HepG2 (cell line): ENCODE data around the gene DOP1B. TPM values are rescaled to one million over a fixed set of nuclear protein-coding genes. Genes with fewer than 3 reads are reported as not detected.

Experiments used
- ATAC-seq: fragments of 200-7000 bp; cut with Tn5 transposase; 3 replicates; pipeline ENCODE4 v1.9.1; 2020; ENCODE audit warnings: mild to moderate bottlenecking, moderate library complexity
- BruUV-seq: library from RNA; stranded (reverse); fragments of 400-500 nt; replicated peaks from 2 replicates; lab custom pipeline; 2021; lab: Mats Ljungman, UMichigan
- CTCF ChIA-PET: fragments of 300-600 bp; formaldehyde crosslinking; extraction: SDS; loops from one replicate; lab custom pipeline; 2021; ENCODE audit warnings: low total read pairs, inconsistent platforms, low intra/inter-chr PET ratio; lab: Yijun Ruan, JAX
- POLR2A ChIA-PET: fragments of 350-600 bp; sonication (Branson Sonifier 250); formaldehyde crosslinking; loops from one replicate; lab custom pipeline; 2020; ENCODE audit warnings: antibody characterized with exemption, inconsistent platforms; lab: Yijun Ruan, JAX
- DNase-seq: peaks from one replicate; pipeline ENCODE4 v3.0.0-alpha.2; 2015; ENCODE audit warnings: low spot score
- FAIRE-seq: peaks from 3 replicates; lab custom pipeline; 2011; peaks lifted over from hg19 to GRCh38; lab: Jason Lieb, UNC
- H2AFZ ChIP-seq: one replicate; pipeline ENCODE4 v1.6.1; 2011; ENCODE audit warnings: low read length, inconsistent platforms
- H3K27ac ChIP-seq: fragments of 300-600 bp; 3 replicates; pipeline ENCODE4 v1.8.0; 2011; ENCODE audit warnings: mixed run types, mild to moderate bottlenecking, mixed read lengths, low read length, inconsistent platforms; ENCODE audit not compliant: insufficient read depth; ENCODE audit errors: extremely low read length
- H3K27me3 ChIP-seq, 2 experiments: fragments of 200-600 bp in 1 of 2; 2 replicates in 1 of 2; 3 replicates in 1 of 2; pipeline versions ENCODE4 v1.6.0 to v1.8.0; 2011; ENCODE audit warnings: low read length in 2 of 2, mild to moderate bottlenecking in 2 of 2, moderate library complexity in 2 of 2, inconsistent platforms in 1 of 2; ENCODE audit not compliant: insufficient read depth in 2 of 2, control insufficient read depth in 1 of 2
- H3K36me3 ChIP-seq, 2 experiments: fragments of 200-600 bp in 1 of 2; replicated peaks in 1 of 2; 2 replicates in 1 of 2; 3 replicates in 1 of 2; pipeline versions ENCODE4 v1.5.1 to v1.8.0; 2011; ENCODE audit warnings: low read length in 2 of 2, inconsistent platforms in 1 of 2; ENCODE audit not compliant: insufficient read depth in 2 of 2, control insufficient read depth in 1 of 2
- H3K4me1 ChIP-seq: 2 replicates; pipeline ENCODE4 v1.5.1; 2012; ENCODE audit warnings: low read length, inconsistent platforms; ENCODE audit not compliant: insufficient read depth
- H3K4me2 ChIP-seq: 2 replicates; pipeline ENCODE4 v1.6.0; 2011; ENCODE audit warnings: low read depth, low read length, inconsistent platforms
- H3K4me3 ChIP-seq, 3 experiments: fragments of 200-600 bp in 1 of 3; sonication (generic), shearing (Covaris generic) in 1 of 3; replicated peaks in 1 of 3; 2 replicates each; pipeline ENCODE4 v1.5.1; 2011 to 2016; ENCODE audit warnings: low read length in 3 of 3, inconsistent platforms in 2 of 3, low read depth in 2 of 3, mild to moderate bottlenecking in 2 of 3, control low read depth in 1 of 3, mixed read lengths in 1 of 3; ENCODE audit not compliant: insufficient read depth in 1 of 3
- H3K79me2 ChIP-seq: one replicate; pipeline ENCODE4 v1.6.1; 2011; ENCODE audit warnings: low read length, inconsistent platforms; ENCODE audit not compliant: insufficient read depth
- H3K9ac ChIP-seq: 2 replicates; pipeline ENCODE4 v1.6.0; 2011; ENCODE audit warnings: mild to moderate bottlenecking, low read depth, low read length, inconsistent platforms; ENCODE audit not compliant: insufficient read depth
- H3K9me3 ChIP-seq: 2 replicates; pipeline ENCODE4 v1.5.1; 2012; ENCODE audit warnings: mild to moderate bottlenecking, low read length
- H4K20me1 ChIP-seq: 2 replicates; pipeline ENCODE4 v1.6.0; 2011; ENCODE audit warnings: inconsistent platforms, mild to moderate bottlenecking, low read length, moderate library complexity; ENCODE audit not compliant: insufficient read depth
- ELF1 ChIP-seq: sonication (generic); formaldehyde crosslinking; IDR thresholded peaks from 2 replicates; pipeline ENCODE4 v1.4.0; 2020; ENCODE audit warnings: missing genetic modification reagents
- EP300 ChIP-seq, 3 experiments: sonication (generic) in 1 of 3; formaldehyde crosslinking in 1 of 3; IDR thresholded peaks; 2 replicates each; pipeline versions ENCODE4 v1.5.1 to v1.6.1; 2011 to 2020; ENCODE audit warnings: low read depth in 2 of 3, low read length in 2 of 3, borderline replicate concordance in 1 of 3, improper control_type of control experiment in 1 of 3, mild to moderate bottlenecking in 1 of 3, missing genetic modification reagents in 1 of 3, moderate library complexity in 1 of 3
- ETS1 ChIP-seq: sonication (generic); formaldehyde crosslinking; IDR thresholded peaks from 2 replicates; pipeline ENCODE4 v1.4.0; 2020; ENCODE audit warnings: missing genetic modification reagents
- FLYWCH1 ChIP-seq: sonication (generic); formaldehyde crosslinking; IDR thresholded peaks from 2 replicates; pipeline ENCODE4 v1.8.1; 2023; ENCODE audit warnings: mild to moderate bottlenecking, missing genetic modification reagents
- GZF1 ChIP-seq: sonication (generic); formaldehyde crosslinking; IDR thresholded peaks from 2 replicates; pipeline ENCODE4 v1.5.1; 2020; ENCODE audit warnings: mild to moderate bottlenecking, missing genetic modification reagents
- HMG20B ChIP-seq: conservative IDR thresholded peaks from 2 replicates; pipeline ENCODE4 v1.6.1; 2016; ENCODE audit warnings: missing genetic modification reagents, missing compliant biosample characterization
- JARID2 ChIP-seq: sonication (generic); formaldehyde crosslinking; IDR thresholded peaks from 2 replicates; pipeline ENCODE4 v1.8.1; 2023; ENCODE audit warnings: missing genetic modification reagents, inconsistent platforms; ENCODE audit not compliant: insufficient replicate concordance
- MEF2D ChIP-seq: sonication (generic); formaldehyde crosslinking; IDR thresholded peaks from 2 replicates; pipeline ENCODE4 v1.5.1; 2020; ENCODE audit warnings: mild to moderate bottlenecking, missing genetic modification reagents
- MLX ChIP-seq: IDR thresholded peaks from 2 replicates; pipeline ENCODE4 v1.6.1; 2016
- PAF1 ChIP-seq: IDR thresholded peaks from 2 replicates; pipeline ENCODE4 v1.6.1; 2016; ENCODE audit warnings: missing genetic modification reagents, missing compliant biosample characterization
- POGZ ChIP-seq: sonication (generic); formaldehyde crosslinking; IDR thresholded peaks from 2 replicates; pipeline ENCODE4 v1.4.0; 2020; ENCODE audit warnings: mild to moderate bottlenecking, missing genetic modification reagents
- POLR2G ChIP-seq: fragments of 200-400 bp; formaldehyde crosslinking; IDR thresholded peaks from 2 replicates; pipeline ENCODE4 v1.6.1; 2018; ENCODE audit warnings: mild to moderate bottlenecking, low read depth, low read length, moderate library complexity
- UBTF ChIP-seq: sonication (generic); formaldehyde crosslinking; IDR thresholded peaks from 2 replicates; pipeline ENCODE4 v1.4.0; 2020; ENCODE audit warnings: mild to moderate bottlenecking, missing genetic modification reagents
- ZBTB49 ChIP-seq: sonication (generic); formaldehyde crosslinking; IDR thresholded peaks from 2 replicates; pipeline ENCODE4 v1.4.0; 2020; ENCODE audit warnings: missing genetic modification reagents, borderline replicate concordance
- ZNF10 ChIP-seq: sonication (generic); formaldehyde crosslinking; IDR thresholded peaks from 2 replicates; pipeline ENCODE4 v1.4.0; 2020; ENCODE audit warnings: mild to moderate bottlenecking, low read depth, missing genetic modification reagents, borderline replicate concordance
- ZNF337 ChIP-seq: sonication (generic); formaldehyde crosslinking; IDR thresholded peaks from 2 replicates; pipeline ENCODE4 v1.5.1; 2020; ENCODE audit warnings: missing genetic modification reagents, low read depth, mild to moderate bottlenecking, borderline replicate concordance
- ZNF629 ChIP-seq: sonication (generic); formaldehyde crosslinking; conservative IDR thresholded peaks from 2 replicates; pipeline ENCODE4 v1.5.0; 2020; ENCODE audit warnings: missing genetic modification reagents
- ZNF652 ChIP-seq: IDR thresholded peaks from 2 replicates; pipeline ENCODE4 v1.6.1; 2016; ENCODE audit warnings: low read depth, borderline replicate concordance
- WGBS: methylation state at CpG from one replicate; pipeline ENCODE4 v1.1.6; 2017; ENCODE audit warnings: low lambda C conversion rate; 5-methylcytosine and 5-hydroxymethylcytosine counted together
- in situ Hi-C: cut with HindIII; loops from 2 replicates; pipeline ENCODE4 v1.10.0; 2017; ENCODE audit warnings: low pct_unique_long_range_greater_than_20kb; ENCODE audit not compliant: extremely low pct_ligation_motif_present
- intact Hi-C: fragments of 100-400 bp; cut with micrococcal nuclease; formaldehyde crosslinking; loops from one replicate; pipeline ENCODE4 v1.10.0; 2022; ENCODE audit not compliant: unreplicated experiment
- polyA plus RNA-seq, 8 experiments: library from polyadenylated mRNA; depleted of rRNA in 3 of 8; stranded (reverse) in 7 of 8; unstranded in 1 of 8; fragments of >200 nt; fragmentation: Illumina TruSeq in 4 of 8; extraction: Trizol in 4 of 8; gene quantifications; 2 replicates each; pipeline versions ENCODE4 v1.2.1 to v1.2.3, GENCODE V29; 2011 to 2016; ENCODE audit warnings: low read depth in 4 of 8, missing spikeins in 1 of 8, mixed read lengths in 1 of 8; ENCODE audit not compliant: insufficient read depth in 1 of 8
- total RNA-seq, 5 experiments: library from RNA; depleted of rRNA; stranded (reverse); fragments of >200 nt; fragmentation: Illumina TruSeq; extraction: Trizol; gene quantifications; 2 replicates each; pipeline ENCODE4 v1.2.3, GENCODE V29; 2016; ENCODE audit warnings: low read depth in 1 of 5

DOP1B gene
- total and polyA plus RNA-seq, 2 of the 13 experiments (the other 11 are each of a cell fraction or from before 2014, with no cell fraction given): 2.8 to 3.2 TPM

- DNase-seq: peak; percentile 50
- in situ Hi-C loops: no loop called here
- peak overlapping the region; percentile 9 for H3K27ac ChIP-seq
- no peak for TF ChIP-seq PAF1
- TF ChIP-seq ZNF10 (CRISPR knock-in tag): no peak
- TF ChIP-seq ZNF629 (CRISPR knock-in tag): no peak
- TF ChIP-seq UBTF (CRISPR knock-in tag): no peak
- TF ChIP-seq ETS1 (CRISPR knock-in tag): no peak
- no peak for TF ChIP-seq ZNF652 (CRISPR knock-in tag)
- no peak for TF ChIP-seq POLR2G
- TF ChIP-seq EP300 (IDR thresholded peaks at IDR 0.05; ENCODE audit: low read depth in 2 of 2, low read length in 2 of 2): no peak; a peak in 1 of 4 replicates
- no peak for TF ChIP-seq EP300 (CRISPR knock-in tag; IDR thresholded peaks at IDR 0.05; ENCODE audit: borderline replicate concordance)
- TF ChIP-seq MEF2D: no peak
- no peak for TF ChIP-seq ZBTB49
- no peak for TF ChIP-seq ZNF337 (CRISPR knock-in tag)
- no peak for TF ChIP-seq JARID2
- peak; percentile 41; the same call in 1 of the 2 replicates for TF ChIP-seq MLX
- TF ChIP-seq HMG20B (CRISPR knock-in tag): no peak
- no peak for TF ChIP-seq POGZ (CRISPR knock-in tag)
- TF ChIP-seq FLYWCH1: no peak
- TF ChIP-seq ELF1 (CRISPR knock-in tag): no peak
- no peak for TF ChIP-seq GZF1 (CRISPR knock-in tag)
These were observed 31.6 kb downstream of the DOP1B start for GRCh38 chr21:36188081-36188681.

More at GRCh38 chr21:36188081-36188681, 31.6 kb downstream of the DOP1B start:
- Histone ChIP-seq H4K20me1 (no peaks in the 10 kb centered on the region), H3K4me2 (0 out of 2 replicates have a peak overlapping the region, but pooled peaks have one; percentile 2), H3K9me3 (no peaks in the 10 kb centered on the region), H3K4me1 (peaks cover 16% of the 10 kb centered on the region), H3K4me3 (no peak overlapping the region), H2AFZ (no peak overlapping the region), H3K9ac (no peak overlapping the region), H3K27me3 (no peaks in the 10 kb centered on the region), H3K36me3 (no peaks in the 10 kb centered on the region; a peak in 1 of 5 replicates), H3K79me2 (no peaks in the 10 kb centered on the region)
- FAIRE-seq (no peak), ATAC-seq (peak; percentile 88)
- ChIA-PET CTCF (interaction anchor here (1.4 kb wide), 1 partner anchor 35 kb away, joined by 6 read pairs; no protein-coding TSS in a partner anchor), POLR2A (interaction anchor here (1.2 to 1.5 kb wide), 2 partner anchors 15 to 132 kb away, joined by 3 to 4 read pairs; partner anchors contain the start of gene MORC3)
- 37% methylated on average over 7 of the region's 8 CpGs for WGBS
- intact Hi-C loops: no loop called here
- BruUV-seq: no TSS peak
